GM12875 (cell line): Measurements from ENCODE around the gene DNM3.

Experiments used
- H3K4me3 ChIP-seq: one replicate; pipeline ENCODE4 v1.5.1; 2011; ENCODE audit warnings: low read depth, low read length, control low read depth
- CTCF ChIP-seq: IDR thresholded peaks from 2 replicates; pipeline ENCODE4 v1.5.1; 2011; ENCODE audit warnings: low read depth, mild to moderate bottlenecking, control low read depth, inconsistent platforms, low read length, moderate library complexity, borderline replicate concordance; ENCODE audit not compliant: insufficient read depth

The DNM3 gene

DNA sequence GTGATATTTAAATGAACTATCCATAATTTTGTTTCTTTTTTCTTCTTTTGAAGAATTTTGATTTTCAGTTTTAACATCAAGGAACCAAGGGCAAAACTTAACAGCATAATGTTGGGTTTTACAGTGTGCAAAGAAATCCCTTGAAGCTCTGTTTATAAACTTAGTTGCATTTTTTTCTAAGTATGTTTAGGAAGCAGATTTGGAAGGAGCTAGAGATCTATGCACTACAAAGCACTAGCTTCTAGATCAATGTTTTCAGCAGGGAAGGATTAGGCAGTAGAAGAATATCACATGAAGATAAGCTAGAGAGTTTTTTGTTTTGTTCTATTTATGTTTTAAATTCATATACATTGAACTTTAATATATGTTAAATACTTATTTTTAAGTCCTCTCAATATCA, 328.5 kb downstream of the DNM3 start:
- H3K4me3 ChIP-seq = no peak overlapping the region
- TF ChIP-seq CTCF = no peak

- no peak overlapping the region for H3K4me3 ChIP-seq
- TF ChIP-seq CTCF = no peak
Measured at GRCh38 chr1:172172352-172172831, 331.1 kb downstream of the DNM3 start.

- H3K4me3 ChIP-seq = no peak overlapping the region
- TF ChIP-seq CTCF = no peak
Measured at GRCh38 chr1:172176206-172176605, 334.9 kb downstream of the DNM3 start.

DNA sequence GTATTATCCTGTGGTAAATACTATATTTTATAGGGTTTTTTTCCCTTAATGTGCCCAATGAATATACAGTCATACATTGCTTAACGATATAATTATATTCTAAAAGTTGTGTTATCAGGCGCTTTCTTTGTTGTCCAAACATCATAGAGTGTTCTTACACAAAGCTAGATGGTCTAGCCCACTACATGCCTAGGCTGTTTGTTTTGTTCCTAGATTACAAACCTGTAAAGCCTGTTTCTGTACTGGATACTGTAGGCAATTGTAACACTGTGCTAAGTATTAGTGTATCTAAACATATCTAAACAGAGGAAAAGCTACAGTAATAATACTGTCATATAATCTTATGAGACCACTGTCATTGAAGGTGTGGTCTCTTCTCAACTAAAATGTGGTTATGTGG, 336.6 kb downstream of the DNM3 start:
- no peak overlapping the region for H3K4me3 ChIP-seq
- TF ChIP-seq CTCF = no peak

- H3K4me3 ChIP-seq = no peak overlapping the region
- TF ChIP-seq CTCF = no peak
Measured at GRCh38 chr1:172178886-172179285, 337.6 kb downstream of the DNM3 start.

GRCh38 chr1:172179918-172180317, 338.6 kb downstream of the DNM3 start:
- TF ChIP-seq CTCF = no peak
- H3K4me3 ChIP-seq = no peak overlapping the region

GRCh38 chr1:172180501-172181285, 339.4 kb downstream of the DNM3 start:
- H3K4me3 ChIP-seq = no peak overlapping the region
- no peak for TF ChIP-seq CTCF
